HG02759 (cell line): ENCODE data around the gene OR2AK2.

ENCODE experiments used
- ATAC-seq: cut with Tn5 transposase; IDR thresholded peaks from one replicate; pipeline ENCODE4 v1.9.1; 2021; ENCODE audit warnings: mild to moderate bottlenecking, moderate library complexity; ENCODE audit not compliant: unreplicated experiment

Gene OR2AK2, protein sequence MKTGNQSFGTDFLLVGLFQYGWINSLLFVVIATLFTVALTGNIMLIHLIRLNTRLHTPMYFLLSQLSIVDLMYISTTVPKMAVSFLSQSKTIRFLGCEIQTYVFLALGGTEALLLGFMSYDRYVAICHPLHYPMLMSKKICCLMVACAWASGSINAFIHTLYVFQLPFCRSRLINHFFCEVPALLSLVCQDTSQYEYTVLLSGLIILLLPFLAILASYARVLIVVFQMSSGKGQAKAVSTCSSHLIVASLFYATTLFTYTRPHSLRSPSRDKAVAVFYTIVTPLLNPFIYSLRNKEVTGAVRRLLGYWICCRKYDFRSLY

DNA sequence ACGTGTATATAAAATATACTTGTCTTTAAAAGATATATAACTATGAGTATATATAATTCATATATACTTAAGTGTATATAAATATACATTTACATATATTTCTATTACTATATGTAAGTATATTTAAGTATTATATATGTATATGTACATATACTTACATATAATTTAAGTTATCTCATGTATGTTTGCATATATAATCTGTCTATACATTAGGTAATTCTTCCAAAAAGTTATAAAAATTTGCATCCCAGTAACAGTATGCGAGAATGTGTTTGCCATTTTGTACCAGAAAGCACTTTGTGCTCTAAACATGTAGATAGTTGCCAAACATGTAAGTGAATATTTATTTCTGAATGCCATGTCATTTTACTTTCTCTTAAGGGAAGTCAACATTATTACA lies at the start of gene OR2AK2:
Gene OR2AK2 (plus strand): TSS at position 301 of the 400 bp plus-strand sequence. CDS start 144 bp downstream, outside the sequence.
- ATAC-seq = no peak

DNA sequence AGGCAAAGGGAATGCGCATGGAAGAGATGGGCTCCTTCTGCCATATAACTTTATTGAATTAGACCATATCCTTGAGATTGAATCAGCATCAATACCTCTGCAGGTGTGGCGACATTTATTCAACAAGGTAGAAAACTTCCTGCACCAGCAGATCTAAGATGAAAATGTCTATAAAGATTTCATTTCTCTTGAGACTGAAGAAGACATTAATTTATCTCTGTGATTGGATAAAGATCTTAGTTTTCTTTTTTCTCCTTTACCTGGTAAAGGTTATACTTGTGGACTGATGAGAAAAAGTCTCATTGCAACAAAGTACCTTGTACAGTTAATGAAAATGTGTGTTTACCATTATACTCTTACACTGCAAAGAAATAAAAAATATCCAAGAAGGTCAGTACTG lies 45.1 kb upstream of the OR2AK2 start, which contains the start of gene OR2T8:
Gene OR2T8 (plus strand): TSS at position 301 of the 400 bp plus-strand sequence. CDS start 766 bp downstream, outside the sequence.
- ATAC-seq = no peak

DNA sequence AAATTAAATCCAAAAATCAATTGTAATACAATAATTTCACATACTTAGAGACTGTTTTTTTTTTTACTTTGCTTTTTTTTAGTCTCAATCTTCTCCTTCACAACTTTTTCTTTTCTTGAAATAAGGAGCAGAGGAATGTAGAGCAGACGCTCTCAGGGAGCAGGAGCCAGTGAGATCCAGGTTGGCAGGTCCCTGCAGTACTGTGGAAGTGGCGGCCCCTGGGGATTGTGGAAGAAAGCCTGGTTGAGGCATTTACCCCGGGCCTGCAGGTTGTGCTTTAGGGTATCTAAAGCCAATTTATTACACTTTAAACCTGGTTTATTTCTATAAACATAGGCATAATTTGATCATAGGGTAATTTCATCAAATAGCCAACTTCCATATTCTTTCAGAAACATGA lies 41.1 kb upstream of the OR2AK2 start:
- ATAC-seq = no peak

DNA sequence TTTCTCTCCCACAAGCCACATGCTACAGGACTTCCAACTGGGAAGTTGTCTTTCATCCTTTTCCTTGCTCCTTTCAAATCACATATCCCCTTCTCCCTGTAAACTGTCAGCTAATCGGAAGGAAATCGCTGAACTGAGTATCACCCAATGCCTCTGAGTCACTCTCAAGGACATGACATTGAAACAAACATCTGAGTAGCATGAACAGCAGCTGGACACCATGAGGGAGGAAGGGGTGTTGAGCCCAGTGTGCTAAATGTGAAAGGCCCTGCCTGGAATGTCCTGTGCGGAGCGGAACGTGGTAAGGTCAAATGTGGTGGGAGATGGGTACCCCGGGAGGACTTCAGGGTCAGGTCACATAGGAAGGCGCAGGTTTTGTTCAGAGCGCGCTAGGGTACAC lies 40.2 kb upstream of the OR2AK2 start, which contains the start of gene OR2AJ1:
Gene OR2AJ1 (plus strand): TSS at position 22 of the 400 bp plus-strand sequence. CDS start 8,880 bp downstream, outside the sequence.
- no peak for ATAC-seq

DNA sequence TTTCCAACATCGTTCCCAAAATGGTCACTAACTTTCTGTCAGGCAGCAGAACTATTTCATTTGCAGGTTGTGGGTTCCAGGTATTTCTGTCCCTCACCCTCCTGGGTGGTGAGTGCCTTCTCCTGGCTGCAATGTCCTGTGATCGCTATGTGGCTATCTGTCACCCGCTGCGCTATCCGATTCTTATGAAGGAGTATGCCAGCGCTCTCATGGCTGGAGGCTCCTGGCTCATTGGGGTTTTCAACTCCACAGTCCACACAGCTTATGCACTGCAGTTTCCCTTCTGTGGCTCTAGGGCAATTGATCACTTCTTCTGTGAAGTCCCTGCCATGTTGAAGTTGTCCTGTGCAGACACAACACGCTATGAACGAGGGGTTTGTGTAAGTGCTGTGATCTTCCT lies 31.0 kb upstream of the OR2AK2 start:
- no peak for ATAC-seq

DNA sequence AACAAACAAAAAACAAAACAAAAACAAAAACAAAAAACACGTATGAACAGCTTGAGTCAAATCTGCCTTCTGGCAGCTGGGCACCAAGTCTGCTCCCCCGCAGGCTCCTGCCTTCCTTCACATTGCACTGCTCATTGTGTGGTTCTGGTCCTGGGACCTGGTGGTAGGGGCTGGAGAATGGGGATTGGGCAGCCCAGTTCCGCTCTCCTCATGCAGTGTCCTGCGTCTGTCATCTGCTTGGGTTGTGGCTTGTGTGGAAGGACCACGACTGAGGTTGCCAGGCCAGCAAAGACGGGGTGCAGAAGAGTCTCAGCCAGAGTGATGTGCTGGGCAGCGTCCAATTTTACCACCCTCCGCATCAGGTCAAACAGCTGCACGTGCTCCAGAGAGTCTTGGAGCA lies 29.3 kb upstream of the OR2AK2 start:
- no peak for ATAC-seq

DNA sequence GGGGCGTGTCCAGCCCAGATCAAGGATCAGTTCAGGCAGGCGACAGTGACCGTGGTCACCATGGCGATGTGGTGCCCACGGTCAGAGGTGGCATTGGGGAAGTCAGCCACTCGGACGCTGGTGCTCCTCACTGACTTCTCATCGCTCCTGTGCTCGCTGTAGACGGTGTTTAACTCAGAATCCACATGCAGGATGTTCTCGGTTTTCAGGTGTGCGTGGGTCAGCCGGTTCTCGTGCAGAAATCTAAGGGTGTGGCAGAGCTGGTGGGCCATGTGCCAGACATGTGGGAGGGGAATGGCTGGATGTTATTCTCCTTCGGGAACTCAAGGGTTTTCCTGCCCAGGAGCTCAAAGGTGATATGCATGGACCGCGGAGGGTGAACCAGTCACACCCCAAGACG lies 28.6 kb upstream of the OR2AK2 start:
- no peak for ATAC-seq

DNA sequence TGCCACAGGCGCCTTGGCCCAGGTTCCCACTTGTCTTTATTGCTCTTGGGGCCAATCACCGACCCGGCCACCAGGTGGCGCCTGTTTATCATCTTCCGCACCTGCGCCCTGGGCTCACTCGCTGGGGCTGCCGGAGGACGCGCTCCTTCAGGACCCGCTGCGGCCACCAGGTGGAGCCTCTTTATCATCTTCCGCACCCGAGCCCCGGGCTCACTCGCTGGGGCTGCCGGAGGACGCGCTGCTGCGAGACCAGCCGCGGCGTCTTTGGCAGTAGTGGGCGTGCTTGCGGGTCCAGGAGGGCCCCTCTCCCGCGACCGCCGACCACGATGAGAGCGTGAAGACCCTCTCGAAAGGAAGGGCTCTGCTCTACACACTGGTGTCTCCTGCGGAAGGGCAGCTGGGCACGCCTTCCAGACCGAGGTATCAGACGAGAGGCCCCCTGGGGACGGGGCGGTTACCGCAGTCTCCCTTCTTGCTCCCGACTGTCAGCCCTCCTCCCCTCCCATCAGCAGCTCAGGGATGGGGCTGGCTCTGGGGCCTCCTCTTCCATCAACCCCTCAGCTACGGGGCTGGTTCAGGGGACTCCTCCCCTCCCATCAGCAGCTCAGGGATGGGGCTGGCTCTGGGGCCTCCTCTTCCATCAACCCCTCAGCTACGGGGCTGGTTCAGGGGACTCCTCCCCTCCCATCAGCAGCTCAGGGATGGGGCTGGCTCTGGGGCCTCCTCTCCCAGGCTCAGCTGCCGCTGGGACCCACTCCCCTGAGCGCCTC lies 27.9 kb upstream of the OR2AK2 start:
- ATAC-seq = peak; percentile 100

DNA sequence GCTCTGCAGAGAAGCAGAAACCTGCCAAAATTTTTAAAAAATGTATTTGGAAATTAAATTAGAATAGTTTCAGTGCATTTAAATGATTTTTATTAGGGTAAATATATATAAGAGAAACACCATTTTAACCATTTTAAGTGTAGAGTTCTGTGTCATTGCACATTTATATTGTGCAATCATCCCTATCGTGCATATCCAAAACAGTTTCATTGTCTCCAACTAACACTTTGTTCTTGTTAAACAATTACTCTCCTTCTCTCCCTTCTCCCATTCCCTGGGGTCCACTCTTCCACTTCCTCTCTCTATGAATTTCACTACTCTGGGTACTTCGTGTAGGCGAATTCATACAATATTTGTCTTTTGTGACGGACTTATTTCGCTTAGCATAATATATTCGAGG lies 22.4 kb upstream of the OR2AK2 start:
- no peak for ATAC-seq

DNA sequence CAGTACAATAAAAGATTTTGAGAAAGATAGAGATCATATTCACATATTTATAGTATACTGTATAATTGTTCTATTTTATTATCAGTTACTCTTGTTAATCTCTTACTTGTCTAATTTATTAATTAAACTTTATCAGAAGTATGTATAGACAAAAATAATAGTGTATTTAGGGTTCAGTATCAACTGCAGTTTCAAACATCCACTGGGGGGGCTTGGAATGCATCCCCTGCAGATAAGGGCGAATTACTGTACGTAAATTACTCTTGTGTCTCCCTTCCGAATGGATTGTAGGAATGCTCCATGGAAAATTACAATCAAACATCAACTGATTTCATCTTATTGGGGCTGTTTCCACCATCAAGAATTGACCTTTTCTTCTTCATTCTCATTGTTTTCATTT lies 16.5 kb upstream of the OR2AK2 start, which contains the start of gene OR2L8:
Gene OR2L8 (plus strand): TSS at position 301 of the 400 bp plus-strand sequence. CDS start 0 bp downstream, at position 301.
- ATAC-seq = no peak

DNA sequence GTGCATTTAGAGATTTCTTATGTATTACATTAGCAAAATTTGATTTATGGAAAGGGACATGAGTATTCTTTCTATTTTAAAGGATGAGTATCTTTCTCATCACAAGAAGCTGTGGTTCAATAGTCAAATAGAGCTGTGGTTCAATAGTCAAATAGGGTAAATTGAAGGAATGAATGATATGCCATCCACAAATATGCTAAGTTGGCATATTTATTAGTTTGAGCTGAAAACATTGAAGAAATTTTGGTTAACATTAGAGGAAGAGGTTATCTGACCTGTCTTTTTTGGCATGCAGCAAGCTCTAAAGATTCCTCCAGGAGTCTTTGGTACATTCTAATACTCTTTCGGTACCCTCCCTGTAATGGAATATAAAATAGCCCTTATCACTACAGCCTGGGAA lies 11.6 kb upstream of the OR2AK2 start:
- ATAC-seq = no peak

DNA sequence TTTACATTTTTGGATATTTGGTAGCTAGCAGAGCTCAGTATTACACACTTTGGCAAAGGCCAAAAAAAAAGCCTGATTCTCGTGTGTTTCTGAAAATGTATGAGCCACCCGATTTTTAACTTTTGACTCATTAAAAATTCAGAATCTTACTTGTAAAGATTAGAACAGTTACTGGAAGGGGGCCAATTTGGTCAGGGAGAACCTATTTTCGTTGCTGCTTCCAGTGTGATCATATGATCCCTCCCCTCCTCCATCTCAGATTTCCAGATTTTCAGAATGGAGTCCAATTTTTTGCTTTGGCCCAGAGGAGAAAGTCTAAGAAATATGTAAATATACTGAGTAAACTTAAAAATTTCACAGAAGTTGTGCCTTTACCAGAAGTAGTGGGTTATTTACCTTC lies 3.2 kb upstream of the OR2AK2 start:
- no peak for ATAC-seq

DNA sequence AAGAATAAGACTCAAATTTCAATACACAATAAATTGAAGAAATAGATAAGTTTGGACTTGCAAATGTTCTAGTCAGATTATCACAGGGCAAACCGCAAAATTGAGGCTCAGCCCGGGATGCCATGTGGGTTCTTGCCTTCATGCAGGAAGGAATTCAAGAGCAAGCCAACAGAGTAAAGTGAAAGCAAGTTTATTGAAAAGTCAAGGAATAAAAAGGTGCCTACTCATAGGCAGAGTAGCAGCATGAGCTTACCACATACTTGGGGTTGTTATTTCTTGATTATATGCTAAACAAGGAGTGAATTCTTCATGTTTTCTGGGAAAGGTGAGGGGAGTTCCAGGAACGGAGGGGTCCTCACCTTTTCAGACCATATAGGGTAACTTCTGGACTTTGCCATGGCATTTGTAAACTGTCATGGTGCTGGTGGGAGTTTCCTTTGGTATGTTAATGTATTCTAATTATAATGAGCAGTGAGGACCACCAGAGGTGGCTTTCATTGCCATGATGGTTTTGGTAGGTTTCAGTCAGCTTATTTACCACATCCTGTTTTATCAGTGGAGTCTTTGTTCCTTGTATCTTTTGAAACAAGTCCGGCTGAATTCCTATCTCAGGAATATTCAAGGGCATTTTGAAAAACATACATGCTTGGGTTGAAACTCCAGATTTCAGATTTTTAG lies 2.0 kb upstream of the OR2AK2 start:
- ATAC-seq = no peak

DNA sequence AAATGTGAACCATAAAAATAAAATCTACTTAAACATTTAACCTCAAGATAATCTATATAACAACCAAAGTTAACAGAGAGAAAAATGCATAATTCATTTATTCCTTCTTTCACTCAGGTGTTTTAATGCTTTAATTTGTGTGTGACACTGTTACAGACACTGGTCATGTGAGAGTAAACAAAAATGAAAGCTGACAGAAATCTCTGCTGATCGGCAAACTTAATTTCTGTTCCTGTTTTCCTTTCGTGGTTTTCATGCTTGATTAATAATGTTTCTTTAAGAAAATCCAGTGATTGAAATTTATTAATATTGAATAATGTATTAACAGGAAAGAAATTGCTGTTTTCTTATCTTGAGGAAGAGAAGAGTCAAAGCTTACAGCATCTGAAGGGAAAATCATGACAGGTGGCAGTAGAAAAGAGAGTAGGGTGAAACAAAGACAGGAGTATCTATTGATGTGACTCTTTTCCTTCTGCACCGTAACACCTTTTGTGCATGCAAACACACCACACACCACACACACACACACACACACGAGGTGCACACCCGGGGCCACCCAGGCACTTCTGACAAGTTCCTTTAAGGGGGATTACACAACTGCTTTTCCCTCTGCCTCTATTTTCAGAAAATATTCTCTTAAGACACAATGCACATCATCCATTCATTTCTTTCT lies 1.6 kb downstream of the OR2AK2 start:
- peak; percentile 69 for ATAC-seq

DNA sequence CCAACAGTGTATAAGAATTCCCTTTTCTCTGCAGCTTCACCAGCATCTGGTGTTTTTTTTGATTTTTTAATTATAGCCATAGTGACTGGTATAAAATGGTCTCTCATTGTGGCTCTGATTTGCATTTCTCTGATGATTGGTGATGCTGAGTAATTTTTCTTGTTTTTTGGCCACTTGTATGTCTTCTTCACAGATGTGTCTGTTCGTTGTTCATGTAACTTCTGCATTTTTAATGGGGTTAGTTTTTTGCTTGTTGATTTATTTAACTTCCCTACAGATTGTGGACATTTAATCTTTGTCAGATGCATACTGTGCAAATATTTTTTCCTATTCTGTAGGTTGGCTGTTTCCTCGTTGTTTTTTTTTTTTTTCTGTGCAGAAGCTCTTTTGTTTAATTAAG lies 28.0 kb downstream of the OR2AK2 start:
- ATAC-seq = no peak

DNA sequence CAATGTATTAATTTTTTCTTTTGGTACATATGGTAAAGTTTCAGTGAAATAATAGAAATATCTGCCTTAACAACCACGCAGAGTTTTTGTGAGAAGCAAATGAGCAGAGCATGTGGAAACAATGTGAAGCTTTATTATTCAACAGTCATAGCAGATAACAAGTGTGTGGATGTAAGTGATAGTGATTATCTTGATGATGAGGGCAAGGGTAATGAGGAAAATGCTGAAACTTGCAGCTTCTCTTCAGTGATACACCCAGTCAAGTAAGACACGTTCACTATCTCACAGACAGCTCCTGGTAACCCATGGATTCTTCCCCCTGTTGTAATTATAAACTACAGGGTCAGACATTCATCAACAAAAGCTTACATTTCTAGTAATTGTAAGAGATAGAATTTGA lies 33.8 kb downstream of the OR2AK2 start:
- no peak for ATAC-seq

DNA sequence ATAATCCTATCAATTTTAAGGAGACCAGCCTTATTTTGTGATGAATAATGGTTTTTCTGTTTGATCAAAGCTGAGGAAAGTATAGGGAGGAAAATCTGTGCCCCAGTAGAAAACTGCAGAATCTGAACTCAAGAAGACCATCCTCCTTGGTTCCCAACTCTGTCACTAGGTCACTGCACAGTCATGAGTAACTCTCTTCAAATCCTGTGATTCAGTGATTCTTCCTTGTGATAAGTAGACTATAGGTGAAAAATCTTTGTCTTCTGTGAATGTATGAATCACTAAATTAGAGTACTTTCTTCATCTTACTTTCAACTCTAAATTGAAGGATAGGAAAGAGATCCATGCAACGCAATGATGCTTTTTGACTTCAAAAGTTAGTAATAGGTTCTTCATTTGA lies 35.1 kb downstream of the OR2AK2 start:
- no peak for ATAC-seq

DNA sequence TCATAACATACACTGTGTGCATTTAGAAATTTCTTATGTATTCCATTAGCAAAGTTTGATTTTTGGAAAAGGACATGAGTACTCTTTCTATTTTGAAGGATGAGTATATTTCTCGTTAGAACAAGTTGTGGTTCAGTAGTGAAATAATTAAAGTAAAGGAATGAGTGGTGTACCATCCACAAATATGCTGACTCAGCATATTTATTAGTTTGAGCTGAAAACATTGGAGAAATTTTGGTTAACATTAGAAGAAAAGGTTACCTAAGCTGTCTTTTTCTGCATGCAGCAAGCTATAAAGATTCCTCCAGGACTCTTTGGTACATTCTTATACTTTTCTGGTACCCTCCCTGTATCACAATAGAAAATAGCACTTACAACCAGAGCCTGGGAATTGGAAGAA lies 42.7 kb downstream of the OR2AK2 start:
- ATAC-seq = no peak

DNA sequence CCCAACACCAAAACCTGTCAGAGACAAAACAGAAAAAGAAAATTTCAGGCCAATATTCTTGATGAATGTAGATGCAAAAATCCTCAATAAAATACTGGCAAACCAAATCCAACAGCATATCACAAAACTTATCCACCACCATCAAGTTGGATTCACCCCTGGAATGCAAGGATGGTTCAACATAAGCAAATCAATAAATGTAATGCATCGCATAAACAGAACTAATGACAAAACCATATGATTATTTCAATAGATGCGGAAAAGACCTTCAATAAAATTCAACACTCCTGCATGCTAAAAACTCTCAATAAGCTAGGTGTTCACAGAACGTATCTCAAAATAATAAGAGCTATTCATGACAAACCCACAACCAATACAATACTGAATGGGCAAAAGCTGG lies 44.6 kb downstream of the OR2AK2 start:
- ATAC-seq = no peak

DNA sequence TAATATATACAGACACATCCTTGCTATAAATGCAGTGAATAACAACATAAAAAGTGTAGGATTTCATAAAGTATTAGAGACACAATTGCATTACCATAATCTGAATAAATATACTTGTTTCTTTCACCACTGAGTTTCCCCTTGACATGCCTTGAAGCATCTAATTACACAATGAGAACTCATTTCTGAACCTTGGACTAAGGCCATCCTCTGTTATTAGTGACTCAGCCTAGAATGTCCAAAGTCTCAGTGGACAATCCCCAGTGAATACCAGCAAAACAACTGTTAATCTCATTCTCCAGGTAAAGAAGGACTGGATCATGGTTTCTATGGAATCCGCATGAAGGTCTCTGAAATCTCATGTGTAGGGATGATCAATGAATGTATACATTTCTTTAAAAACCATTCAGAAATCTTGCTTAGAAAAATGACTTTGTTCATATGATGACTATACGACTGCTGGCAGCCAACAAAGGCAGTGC lies 48.2 kb downstream of the OR2AK2 start, which contains the start of gene OR2L5:
Gene OR2L5 (plus strand): TSS at position 432 of the 482 bp plus-strand sequence. CDS start 8,288 bp downstream, outside the sequence.
- ATAC-seq = no peak

DNA sequence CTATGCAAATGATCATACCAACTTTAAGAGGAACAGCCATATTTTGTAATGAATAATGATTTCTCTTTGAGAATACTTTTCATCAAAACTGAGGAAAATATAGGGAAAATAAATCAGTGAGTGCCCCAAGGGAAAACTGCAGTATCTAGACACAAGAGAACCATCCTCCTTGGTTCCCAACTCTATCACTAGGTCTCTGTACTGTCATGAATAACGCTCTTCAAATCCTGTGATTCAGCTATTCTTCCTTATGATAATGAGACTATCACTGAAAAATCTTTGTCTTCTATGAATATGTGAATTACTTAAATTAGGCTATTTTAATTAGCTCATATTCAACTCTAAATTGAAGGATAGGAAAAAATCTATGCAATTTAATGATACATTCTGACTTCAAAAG lies 50.8 kb downstream of the OR2AK2 start:
- no peak for ATAC-seq
